Upper lobe of left lung (tissue), 4 donors: Measurements from ENCODE around the gene CFAP299.

ENCODE experiments used
- EP300 ChIP-seq, 4 donors: sonication (generic); formaldehyde crosslinking; IDR thresholded peaks; one replicate each; pipeline ENCODE4 v1.5.1; 2017; ENCODE audit warnings: antibody characterized with exemption in 4 of 4, control low read depth in 2 of 4
- POLR2A ChIP-seq, 4 donors: fragments of 450-650 bp; IDR thresholded peaks; one replicate each; pipeline ENCODE4 v1.5.1; 2016 to 2017; ENCODE audit warnings: antibody characterized with exemption in 4 of 4, mild to moderate bottlenecking in 2 of 4
- POLR2AphosphoS5 ChIP-seq, 2 donors: sonication (generic); formaldehyde crosslinking; IDR thresholded peaks; one replicate each; pipeline ENCODE4 v1.5.1; 2017; ENCODE audit warnings: antibody characterized with exemption in 2 of 2
- TF ChIP-seq, protein P1 (sequence below), 6 experiments: fragments of 450-650 bp in 4 of 6; fragments of 200-600 bp in 2 of 6; sonication (generic) in 2 of 6; IDR thresholded peaks; one replicate each; pipeline ENCODE4 v1.5.1; 2016 to 2019; ENCODE audit warnings: antibody characterized with exemption in 6 of 6

DNA sequence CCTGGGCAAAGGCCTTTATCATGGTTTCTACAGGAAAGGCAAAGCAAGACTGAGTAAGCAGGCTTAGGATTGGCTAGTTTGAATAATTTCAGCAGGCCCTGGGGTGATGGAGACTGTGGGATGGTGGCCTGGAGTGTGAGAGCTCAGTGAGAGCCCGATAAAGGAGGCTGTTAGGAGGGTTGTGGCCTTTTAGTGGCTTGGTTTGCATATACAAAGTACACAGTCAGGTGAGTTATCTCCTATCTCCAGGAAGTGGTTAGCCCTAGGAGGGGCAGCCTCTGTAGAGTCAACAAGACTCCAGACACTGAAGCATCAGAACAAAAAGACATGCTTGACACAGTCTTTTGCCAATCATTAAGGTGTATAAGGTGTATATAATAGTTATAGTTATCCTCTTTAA is 157.2 kb downstream of the CFAP299 start:
- no peak for TF ChIP-seq POLR2AphosphoS5 (IDR thresholded peaks at IDR 0.05)
- TF ChIP-seq, protein P1, sequence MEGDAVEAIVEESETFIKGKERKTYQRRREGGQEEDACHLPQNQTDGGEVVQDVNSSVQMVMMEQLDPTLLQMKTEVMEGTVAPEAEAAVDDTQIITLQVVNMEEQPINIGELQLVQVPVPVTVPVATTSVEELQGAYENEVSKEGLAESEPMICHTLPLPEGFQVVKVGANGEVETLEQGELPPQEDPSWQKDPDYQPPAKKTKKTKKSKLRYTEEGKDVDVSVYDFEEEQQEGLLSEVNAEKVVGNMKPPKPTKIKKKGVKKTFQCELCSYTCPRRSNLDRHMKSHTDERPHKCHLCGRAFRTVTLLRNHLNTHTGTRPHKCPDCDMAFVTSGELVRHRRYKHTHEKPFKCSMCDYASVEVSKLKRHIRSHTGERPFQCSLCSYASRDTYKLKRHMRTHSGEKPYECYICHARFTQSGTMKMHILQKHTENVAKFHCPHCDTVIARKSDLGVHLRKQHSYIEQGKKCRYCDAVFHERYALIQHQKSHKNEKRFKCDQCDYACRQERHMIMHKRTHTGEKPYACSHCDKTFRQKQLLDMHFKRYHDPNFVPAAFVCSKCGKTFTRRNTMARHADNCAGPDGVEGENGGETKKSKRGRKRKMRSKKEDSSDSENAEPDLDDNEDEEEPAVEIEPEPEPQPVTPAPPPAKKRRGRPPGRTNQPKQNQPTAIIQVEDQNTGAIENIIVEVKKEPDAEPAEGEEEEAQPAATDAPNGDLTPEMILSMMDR (IDR thresholded peaks at IDR 0.05), result no peak
- no peak for TF ChIP-seq POLR2A (IDR thresholded peaks at IDR 0.05)
- no peak for TF ChIP-seq EP300 (IDR thresholded peaks at IDR 0.05)
